ENCODE data around the gene SPATA6L. TPM values are rescaled to one million over a fixed set of nuclear protein-coding genes. Genes with fewer than 3 reads are reported as not detected.
A peak's percentile ranks its signal among the peaks of the same experiment; 100 is the strongest.

SPATA6L gene
- total and polyA plus RNA-seq, 10 of the 15 experiments (the other 5 are each of a cell fraction or from before 2014, with no cell fraction given) = 0.37 to 1.6 (median 0.91) TPM

DNA sequence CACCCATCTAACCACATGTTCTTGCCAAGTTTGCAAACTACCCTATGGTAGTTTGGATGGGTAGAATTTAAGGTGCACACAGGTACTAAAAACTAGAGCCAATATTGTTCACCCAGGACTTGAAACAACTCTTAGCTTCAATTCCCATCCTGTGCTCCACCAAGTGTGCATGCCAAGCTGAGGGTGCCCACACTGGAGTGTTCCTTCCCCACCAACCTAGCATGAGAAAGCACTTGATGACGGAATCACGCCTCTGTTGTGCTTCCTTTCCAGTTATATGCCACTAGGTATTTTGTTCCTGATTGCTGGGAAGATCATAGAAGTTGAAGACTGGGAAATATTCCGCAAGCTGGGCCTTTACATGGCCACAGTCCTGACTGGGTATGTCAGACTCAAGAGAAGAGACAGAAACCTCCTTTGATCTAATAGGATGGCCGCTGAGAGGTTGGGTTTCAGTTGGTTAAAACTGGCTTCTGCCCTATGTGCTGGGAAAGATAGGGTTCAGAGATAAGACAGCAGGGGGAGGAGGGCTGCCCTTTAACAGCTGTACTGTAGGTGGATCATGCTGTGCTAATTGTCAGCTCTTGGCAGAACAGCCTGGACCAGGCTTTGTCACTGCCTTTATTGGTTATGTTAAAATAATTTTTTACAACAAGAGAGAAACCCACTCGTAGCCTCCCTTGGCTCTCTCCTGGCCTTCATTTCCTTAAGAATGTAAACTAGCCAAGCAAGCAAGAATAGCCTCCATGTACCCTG, 92.5 kb downstream of the SPATA6L start:
- in situ Hi-C loops (cut with MboI) = no loop called here

DNA sequence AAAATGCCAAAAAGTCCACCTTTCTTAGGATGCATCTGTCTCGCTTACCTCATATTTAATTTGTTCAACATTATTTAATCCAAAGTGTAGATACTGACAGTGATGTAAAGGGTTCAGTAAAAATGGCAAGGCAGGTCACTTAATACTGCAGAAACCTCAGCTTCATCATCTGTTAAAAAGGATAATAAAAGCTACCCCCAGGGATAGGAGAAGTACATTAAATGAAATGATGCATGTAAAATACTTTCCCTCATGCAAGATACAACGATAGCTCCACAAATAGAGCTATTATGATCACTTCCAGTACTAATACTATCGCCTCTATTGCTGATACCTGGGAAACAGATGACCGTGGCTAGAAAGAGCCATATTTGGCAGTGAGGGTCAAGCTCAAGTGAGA, 93.1 kb downstream of the SPATA6L start:
- Histone ChIP-seq H3K36me3 (ENCODE audit: control insufficient read depth in 2 of 2, insufficient read depth in 2 of 2, low read length in 1 of 2) (peaks cover 2 to 18% of the 10 kb centered on the region in 2 experiments), H3K9ac (ENCODE audit: control insufficient read depth, insufficient read depth, low read length) (no peak overlapping the region), H3K27me3 (replicated peaks in 1 of 2; ENCODE audit: control insufficient read depth in 2 of 2, insufficient read depth in 2 of 2, low read length in 1 of 2) (no peaks in the 10 kb centered on the region), H3K9me3 (replicated peaks; ENCODE audit: control insufficient read depth, insufficient read depth, low read length) (no peaks in the 10 kb centered on the region), H3K79me2 (ENCODE audit: control insufficient read depth, insufficient read depth, low read length) (no peaks in the 10 kb centered on the region), H3K4me1 (ENCODE audit: control insufficient read depth, insufficient read depth, low read length) (peaks cover 14% of the 10 kb centered on the region), H3K27ac (ENCODE audit: control insufficient read depth, insufficient read depth) (no peak overlapping the region), H3K4me2 (ENCODE audit: control insufficient read depth, insufficient read depth) (no peak overlapping the region), H3K4me3 (no peak overlapping the region), H2AFZ (ENCODE audit: control insufficient read depth, low read depth, low read length) (no peak overlapping the region), H4K20me1 (ENCODE audit: control insufficient read depth, insufficient read depth) (no peaks in the 10 kb centered on the region)
- ATAC-seq (no peak), FAIRE-seq (no peak), DNase-seq (ENCODE audit: low read depth, low spot score) (no peak)
- 57% methylated on average over 4 of the region's 4 CpGs for WGBS (ENCODE audit: insufficient coverage, insufficient replicate concordance, low lambda C conversion rate, missing lambda C conversion rate)
- ChIA-PET POLR2A (no interaction called here), CTCF (interaction anchor here (1.1 kb wide), 1 partner anchor 55 kb away, joined by 3 read pairs; no protein-coding TSS in a partner anchor), SMC1A (ENCODE audit: uncharacterized antibody, unreplicated experiment) (interaction anchor here (0.6 to 3.0 kb wide), 3 partner anchors 12 to 15 kb away, joined by 3 to 10 read pairs (median 3); no protein-coding TSS in a partner anchor), RAD21 (ENCODE audit: unreplicated experiment) (no interaction called here)
- in situ Hi-C loops (cut with MboI) = no loop called here
- intact Hi-C loops (cut with micrococcal nuclease; ENCODE audit: unreplicated experiment) = no loop called here
- no TSS peak for BruUV-seq (replicated peaks)
- TF ChIP-seq, protein P1, sequence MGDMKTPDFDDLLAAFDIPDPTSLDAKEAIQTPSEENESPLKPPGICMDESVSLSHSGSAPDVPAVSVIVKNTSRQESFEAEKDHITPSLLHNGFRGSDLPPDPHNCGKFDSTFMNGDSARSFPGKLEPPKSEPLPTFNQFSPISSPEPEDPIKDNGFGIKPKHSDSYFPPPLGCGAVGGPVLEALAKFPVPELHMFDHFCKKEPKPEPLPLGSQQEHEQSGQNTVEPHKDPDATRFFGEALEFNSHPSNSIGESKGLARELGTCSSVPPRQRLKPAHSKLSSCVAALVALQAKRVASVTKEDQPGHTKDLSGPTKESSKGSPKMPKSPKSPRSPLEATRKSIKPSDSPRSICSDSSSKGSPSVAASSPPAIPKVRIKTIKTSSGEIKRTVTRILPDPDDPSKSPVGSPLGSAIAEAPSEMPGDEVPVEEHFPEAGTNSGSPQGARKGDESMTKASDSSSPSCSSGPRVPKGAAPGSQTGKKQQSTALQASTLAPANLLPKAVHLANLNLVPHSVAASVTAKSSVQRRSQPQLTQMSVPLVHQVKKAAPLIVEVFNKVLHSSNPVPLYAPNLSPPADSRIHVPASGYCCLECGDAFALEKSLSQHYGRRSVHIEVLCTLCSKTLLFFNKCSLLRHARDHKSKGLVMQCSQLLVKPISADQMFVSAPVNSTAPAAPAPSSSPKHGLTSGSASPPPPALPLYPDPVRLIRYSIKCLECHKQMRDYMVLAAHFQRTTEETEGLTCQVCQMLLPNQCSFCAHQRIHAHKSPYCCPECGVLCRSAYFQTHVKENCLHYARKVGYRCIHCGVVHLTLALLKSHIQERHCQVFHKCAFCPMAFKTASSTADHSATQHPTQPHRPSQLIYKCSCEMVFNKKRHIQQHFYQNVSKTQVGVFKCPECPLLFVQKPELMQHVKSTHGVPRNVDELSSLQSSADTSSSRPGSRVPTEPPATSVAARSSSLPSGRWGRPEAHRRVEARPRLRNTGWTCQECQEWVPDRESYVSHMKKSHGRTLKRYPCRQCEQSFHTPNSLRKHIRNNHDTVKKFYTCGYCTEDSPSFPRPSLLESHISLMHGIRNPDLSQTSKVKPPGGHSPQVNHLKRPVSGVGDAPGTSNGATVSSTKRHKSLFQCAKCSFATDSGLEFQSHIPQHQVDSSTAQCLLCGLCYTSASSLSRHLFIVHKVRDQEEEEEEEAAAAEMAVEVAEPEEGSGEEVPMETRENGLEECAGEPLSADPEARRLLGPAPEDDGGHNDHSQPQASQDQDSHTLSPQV (IDR thresholded peaks at IDR 0.05) = no peak
- TF ChIP-seq, protein P2, sequence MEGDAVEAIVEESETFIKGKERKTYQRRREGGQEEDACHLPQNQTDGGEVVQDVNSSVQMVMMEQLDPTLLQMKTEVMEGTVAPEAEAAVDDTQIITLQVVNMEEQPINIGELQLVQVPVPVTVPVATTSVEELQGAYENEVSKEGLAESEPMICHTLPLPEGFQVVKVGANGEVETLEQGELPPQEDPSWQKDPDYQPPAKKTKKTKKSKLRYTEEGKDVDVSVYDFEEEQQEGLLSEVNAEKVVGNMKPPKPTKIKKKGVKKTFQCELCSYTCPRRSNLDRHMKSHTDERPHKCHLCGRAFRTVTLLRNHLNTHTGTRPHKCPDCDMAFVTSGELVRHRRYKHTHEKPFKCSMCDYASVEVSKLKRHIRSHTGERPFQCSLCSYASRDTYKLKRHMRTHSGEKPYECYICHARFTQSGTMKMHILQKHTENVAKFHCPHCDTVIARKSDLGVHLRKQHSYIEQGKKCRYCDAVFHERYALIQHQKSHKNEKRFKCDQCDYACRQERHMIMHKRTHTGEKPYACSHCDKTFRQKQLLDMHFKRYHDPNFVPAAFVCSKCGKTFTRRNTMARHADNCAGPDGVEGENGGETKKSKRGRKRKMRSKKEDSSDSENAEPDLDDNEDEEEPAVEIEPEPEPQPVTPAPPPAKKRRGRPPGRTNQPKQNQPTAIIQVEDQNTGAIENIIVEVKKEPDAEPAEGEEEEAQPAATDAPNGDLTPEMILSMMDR (IDR thresholded peaks at IDR 0.05 in 2 of 3, conservative IDR thresholded peaks at IDR 0.05 in 1 of 3; ENCODE audit: control insufficient read depth in 2 of 3, extremely low read depth in 1 of 3, insufficient read depth in 1 of 3, low read depth in 3 of 3, low read length in 3 of 3) = no peak
- no peak for TF ChIP-seq ZNF207 (IDR thresholded peaks at IDR 0.05; ENCODE audit: borderline replicate concordance)
- no peak for TF ChIP-seq RUNX3 (IDR thresholded peaks at IDR 0.05; ENCODE audit: low read length)

More for the DNA sequence above, 92.5 kb downstream of the SPATA6L start:
- DNase-seq (ENCODE audit: low read depth, low spot score) (no peak), FAIRE-seq (no peak), ATAC-seq (no peak)
- Histone ChIP-seq H3K27me3 (replicated peaks in 1 of 2; ENCODE audit: control insufficient read depth in 2 of 2, insufficient read depth in 2 of 2, low read length in 1 of 2) (no peaks in the 10 kb centered on the region), H3K4me3 (no peak overlapping the region), H4K20me1 (ENCODE audit: control insufficient read depth, insufficient read depth) (no peaks in the 10 kb centered on the region), H3K36me3 (ENCODE audit: control insufficient read depth in 2 of 2, insufficient read depth in 2 of 2, low read length in 1 of 2) (peaks cover 2 to 16% of the 10 kb centered on the region in 2 experiments), H3K79me2 (ENCODE audit: control insufficient read depth, insufficient read depth, low read length) (no peaks in the 10 kb centered on the region), H3K27ac (ENCODE audit: control insufficient read depth, insufficient read depth) (peak overlapping the region; percentile 63), H2AFZ (ENCODE audit: control insufficient read depth, low read depth, low read length) (no peak overlapping the region), H3K9me3 (replicated peaks; ENCODE audit: control insufficient read depth, insufficient read depth, low read length) (no peaks in the 10 kb centered on the region), H3K4me2 (ENCODE audit: control insufficient read depth, insufficient read depth) (no peak overlapping the region), H3K4me1 (ENCODE audit: control insufficient read depth, insufficient read depth, low read length) (peaks cover 14% of the 10 kb centered on the region), H3K9ac (ENCODE audit: control insufficient read depth, insufficient read depth, low read length) (no peak overlapping the region)
- WGBS (ENCODE audit: insufficient coverage, insufficient replicate concordance, low lambda C conversion rate, missing lambda C conversion rate) = 98% methylated on average over 5 of the region's 5 CpGs
- SMC1A ChIA-PET (ENCODE audit: uncharacterized antibody, unreplicated experiment) = interaction anchor here (0.6 to 3.0 kb wide), 2 partner anchors 12 to 15 kb away, joined by 3 to 10 read pairs; no protein-coding TSS in a partner anchor
- intact Hi-C loops (cut with micrococcal nuclease; ENCODE audit: unreplicated experiment) = no loop called here
- no peak for TF ChIP-seq SREBF1 (IDR thresholded peaks at IDR 0.05; ENCODE audit: low read length)
- TF ChIP-seq, protein P3, sequence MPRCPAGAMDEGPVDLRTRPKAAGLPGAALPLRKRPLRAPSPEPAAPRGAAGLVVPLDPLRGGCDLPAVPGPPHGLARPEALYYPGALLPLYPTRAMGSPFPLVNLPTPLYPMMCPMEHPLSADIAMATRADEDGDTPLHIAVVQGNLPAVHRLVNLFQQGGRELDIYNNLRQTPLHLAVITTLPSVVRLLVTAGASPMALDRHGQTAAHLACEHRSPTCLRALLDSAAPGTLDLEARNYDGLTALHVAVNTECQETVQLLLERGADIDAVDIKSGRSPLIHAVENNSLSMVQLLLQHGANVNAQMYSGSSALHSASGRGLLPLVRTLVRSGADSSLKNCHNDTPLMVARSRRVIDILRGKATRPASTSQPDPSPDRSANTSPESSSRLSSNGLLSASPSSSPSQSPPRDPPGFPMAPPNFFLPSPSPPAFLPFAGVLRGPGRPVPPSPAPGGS (IDR thresholded peaks at IDR 0.05; ENCODE audit: borderline replicate concordance, insufficient read depth, low read depth, low read length, poor library complexity, severe bottlenecking) = no peak
- TF ChIP-seq CBX5 (IDR thresholded peaks at IDR 0.05; ENCODE audit: low read depth) = no peak
- BruUV-seq (replicated peaks) = no TSS peak
- RAD21 ChIA-PET (ENCODE audit: unreplicated experiment) = no interaction called here
- CTCF ChIA-PET = interaction anchor here (1.1 to 2.3 kb wide), 2 partner anchors 8 to 56 kb away, joined by 3 to 6 read pairs; no protein-coding TSS in a partner anchor
- POLR2A ChIA-PET = no interaction called here

Data from GM12878 (cell line).